ENCODE data around the gene PHKG1.
"Not testable (repeated sequence)": the region's sequence is repeated elsewhere in the genome, so short reads cannot be mapped to it uniquely, and the experiment has no call there.

Gene PHKG1

GRCh38 chr7:56081626-56082340 is 11.0 kb downstream of the PHKG1 start:
- no peak for DNase-seq

GRCh38 chr7:56080726-56081435 is 11.9 kb downstream of the PHKG1 start:
- DNase-seq, result not testable (repeated sequence)

- no peak for DNase-seq
These were observed 13.1 kb downstream of the PHKG1 start for GRCh38 chr7:56079450-56080185.

GRCh38 chr7:56078196-56078595 is 14.6 kb downstream of the PHKG1 start:
- no peak for DNase-seq

- no peak for DNase-seq
These were observed 15.1 kb downstream of the PHKG1 start for GRCh38 chr7:56077681-56078080.

GRCh38 chr7:56074371-56074791 is 18.4 kb downstream of the PHKG1 start:
- DNase-seq, result peak; percentile 27 to 58 (median 46)

- DNase-seq, result not testable (repeated sequence)
These were observed 26.4 kb downstream of the PHKG1 start for GRCh38 chr7:56066376-56066775.

GRCh38 chr7:56063882-56064625 is 28.7 kb downstream of the PHKG1 start, which contains the start of gene SUMF2:
Gene SUMF2, plus strand, starts transcription at chr7:56064286. Its CDS starts 26 bp downstream, at chr7:56064312.
- peak; percentile 78 to 92 (median 87) for DNase-seq

- no peak for DNase-seq
These were observed 29.3 kb downstream of the PHKG1 start for GRCh38 chr7:56063500-56063881.

GRCh38 chr7:56062382-56062781 is 30.4 kb downstream of the PHKG1 start:
- peak in 1 of 5 experiments; percentile 48 for DNase-seq

GRCh38 chr7:56053993-56054392 is 38.8 kb downstream of the PHKG1 start:
- no peak for DNase-seq

GRCh38 chr7:56053379-56053778 is 39.4 kb downstream of the PHKG1 start:
- no peak for DNase-seq

- DNase-seq, result peak; percentile 78 to 93 (median 89)
These were observed 41.2 kb downstream of the PHKG1 start, which contains the start of the genes CCT6A and PSPH for GRCh38 chr7:56051339-56052191. Gene CCT6A, plus strand, starts transcription at chr7:56051765. Its CDS starts 84 bp downstream, at chr7:56051849. Gene PSPH, minus strand, starts transcription at chr7:56051444. Its CDS starts 30,232 bp downstream, at chr7:56021212.

GRCh38 chr7:56051053-56051338 is 41.8 kb downstream of the PHKG1 start:
- no peak for DNase-seq

GRCh38 chr7:56048763-56049162 is 44.0 kb downstream of the PHKG1 start:
- DNase-seq, result peak in 1 of 5 experiments; percentile 17

- no peak for DNase-seq
These were observed 44.5 kb downstream of the PHKG1 start for GRCh38 chr7:56048245-56048644.

GRCh38 chr7:56047446-56048116 is 45.2 kb downstream of the PHKG1 start:
- DNase-seq, result not testable (repeated sequence)

GRCh38 chr7:56046721-56047445 is 45.9 kb downstream of the PHKG1 start:
- no peak for DNase-seq

GRCh38 chr7:56045758-56046157 is 47.0 kb downstream of the PHKG1 start:
- not testable (repeated sequence) for DNase-seq

- no peak for DNase-seq
These were observed 52.0 kb downstream of the PHKG1 start for GRCh38 chr7:56040730-56041129.

Data from T-helper 2 cell (primary cell).